GM19099 (cell line): ENCODE results near the gene RFK.

ENCODE experiments used
- POLR2A ChIP-seq: IDR thresholded peaks from 3 replicates; pipeline ENCODE4 v1.6.1; 2011; ENCODE audit warnings: low read depth; ENCODE audit not compliant: insufficient read length; ENCODE audit errors: extremely low read depth

RFK gene

DNA sequence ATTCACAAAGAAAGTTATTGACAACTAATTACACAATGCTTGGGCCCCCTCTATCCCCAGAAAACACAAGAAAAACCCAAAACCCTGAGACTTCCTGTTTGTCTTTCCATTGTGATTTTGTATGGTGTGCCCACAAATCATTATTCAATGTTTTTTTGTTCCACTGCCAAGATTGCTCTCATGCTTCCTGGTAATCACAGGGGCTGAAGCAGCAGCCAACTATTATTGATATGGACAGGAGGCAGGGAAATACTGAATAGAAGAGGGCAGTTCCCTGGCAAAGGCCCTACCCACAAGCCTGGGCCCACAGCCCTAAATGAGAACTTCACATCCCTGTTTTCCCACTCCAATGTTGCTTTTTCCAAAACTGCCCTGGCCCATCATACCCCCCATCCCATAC, 21.5 kb upstream of the RFK start:
- no peak for TF ChIP-seq POLR2A

DNA sequence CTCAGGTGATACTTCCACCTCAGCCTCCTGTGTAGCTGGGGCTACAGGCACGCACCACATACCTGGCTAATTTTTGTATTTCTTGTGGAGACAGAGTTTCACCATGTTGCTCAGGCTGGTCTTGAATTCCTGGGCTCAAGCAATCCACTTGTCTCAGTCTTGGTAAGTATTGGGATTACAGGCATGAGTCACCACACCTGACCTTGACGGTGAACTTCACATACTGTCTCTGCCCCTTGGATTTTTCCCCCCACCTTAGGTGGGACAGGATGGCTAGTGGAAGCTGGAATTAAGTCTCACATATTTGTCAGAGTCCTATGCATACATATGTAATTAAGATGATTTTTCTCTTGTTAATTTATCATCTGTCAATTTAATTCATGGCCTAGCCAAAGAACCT, 20.9 kb upstream of the RFK start:
- TF ChIP-seq POLR2A = no peak

DNA sequence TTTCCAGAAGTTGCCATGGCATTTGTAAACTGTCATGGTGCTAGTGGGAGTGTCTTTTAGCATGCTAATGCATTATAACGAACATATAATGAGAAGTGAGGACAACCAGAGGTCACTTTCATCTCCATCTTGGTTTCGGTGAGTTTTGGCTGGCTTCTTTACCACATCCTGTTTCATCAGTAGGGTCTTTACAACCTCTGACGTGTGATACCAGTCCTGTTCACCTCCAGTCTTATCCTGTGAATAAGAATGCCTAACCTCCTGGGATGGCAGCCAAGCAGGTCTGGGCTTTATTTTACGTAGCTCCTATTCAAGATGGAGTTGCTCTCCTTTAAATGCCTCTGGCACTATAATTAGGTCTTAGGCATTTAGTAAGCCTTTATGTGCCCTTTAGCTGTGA, 20.4 kb upstream of the RFK start:
- TF ChIP-seq POLR2A = no peak

DNA sequence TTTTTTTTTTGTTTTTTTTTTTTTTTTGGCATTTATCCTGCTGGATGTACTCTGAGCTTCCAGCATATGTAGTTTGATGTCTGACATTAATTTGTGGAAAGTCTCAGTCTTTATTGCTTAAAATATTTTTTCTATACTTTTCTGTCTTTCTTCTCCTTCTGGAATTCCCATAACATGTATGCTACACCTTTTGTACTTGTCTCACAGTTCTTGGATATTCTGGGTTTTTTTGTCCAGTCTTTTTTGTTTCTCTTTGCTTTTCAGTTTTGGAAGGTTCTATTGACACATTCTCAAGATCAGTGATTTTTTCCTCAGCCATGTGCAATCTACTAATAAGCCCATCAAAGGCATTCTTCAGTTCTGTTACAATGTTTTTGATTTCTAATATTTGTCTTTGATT, 19.4 kb upstream of the RFK start:
- no peak for TF ChIP-seq POLR2A

DNA sequence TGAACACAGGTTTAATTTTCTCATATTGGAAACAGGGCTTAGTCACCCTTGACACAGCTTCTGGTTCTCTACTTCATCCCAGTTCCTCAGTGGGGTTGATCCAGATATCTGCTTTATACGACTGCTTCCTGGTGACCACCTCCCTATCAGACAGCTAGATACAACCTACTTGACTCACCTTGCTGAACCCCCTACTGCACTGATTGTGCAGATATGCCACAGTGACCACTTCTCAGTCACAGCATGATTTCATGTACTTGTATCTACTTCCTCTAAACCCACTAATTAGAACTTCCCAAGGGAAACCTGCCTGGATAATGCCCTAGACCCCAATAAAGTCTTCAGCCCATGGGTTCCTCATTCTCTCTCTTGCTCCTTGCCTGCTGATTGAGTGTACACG, 18.4 kb upstream of the RFK start:
- no peak for TF ChIP-seq POLR2A

DNA sequence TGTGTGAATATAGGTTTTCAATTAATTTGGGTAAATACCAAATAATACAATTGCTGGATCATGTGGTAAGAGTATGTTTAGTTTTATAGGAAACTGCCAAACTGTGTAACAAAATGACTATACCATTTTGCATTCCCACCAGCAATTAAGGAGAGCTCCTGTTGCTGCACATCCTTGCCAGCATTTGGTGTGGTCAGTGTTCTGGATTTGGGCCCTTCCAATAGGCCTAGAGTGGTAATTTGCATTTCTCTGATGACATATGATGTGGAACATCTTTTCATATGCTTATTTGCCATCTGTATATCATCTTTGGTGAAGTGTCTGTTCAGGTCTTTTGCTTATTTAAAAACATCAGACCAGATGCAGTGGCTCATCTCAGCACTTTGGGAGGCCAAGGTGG, 11.6 kb upstream of the RFK start:
- no peak for TF ChIP-seq POLR2A

DNA sequence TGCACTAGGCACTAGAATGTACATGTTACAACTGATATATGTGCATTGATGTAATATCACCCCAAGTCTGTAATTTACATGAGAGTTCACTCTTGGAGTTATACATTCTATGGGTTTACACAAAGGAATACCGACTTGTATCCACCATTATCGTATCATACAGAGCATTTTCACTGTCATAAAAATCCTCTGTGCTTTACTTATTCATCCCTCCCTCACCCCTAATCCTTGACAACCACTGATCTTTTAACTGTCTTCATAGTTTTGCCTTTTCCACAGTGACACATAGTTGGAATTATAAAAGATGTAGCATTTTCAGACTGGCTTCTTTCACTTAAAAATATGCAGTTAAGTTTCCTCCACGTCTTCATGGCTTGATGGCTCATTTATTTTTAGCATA, 11.1 kb upstream of the RFK start:
- no peak for TF ChIP-seq POLR2A

DNA sequence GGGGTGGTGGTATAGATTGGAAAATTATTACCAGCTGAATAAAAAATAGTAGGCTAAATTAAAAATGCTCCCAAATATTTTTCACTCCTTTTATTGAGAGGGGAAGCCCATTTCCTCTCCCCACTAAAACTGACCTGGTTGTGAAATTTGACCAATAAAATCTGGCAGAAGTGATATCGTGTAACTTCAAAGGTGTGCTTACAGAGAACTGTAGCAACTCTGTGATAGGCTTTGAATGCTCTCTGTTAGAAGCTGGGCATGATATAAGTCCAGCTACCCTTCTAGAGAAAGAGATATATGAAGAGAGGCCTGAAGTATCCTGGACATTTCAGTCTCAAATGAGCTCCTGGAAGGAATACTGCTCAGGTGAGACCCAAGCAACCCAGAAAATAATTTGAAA, 10.2 kb upstream of the RFK start:
- no peak for TF ChIP-seq POLR2A

DNA sequence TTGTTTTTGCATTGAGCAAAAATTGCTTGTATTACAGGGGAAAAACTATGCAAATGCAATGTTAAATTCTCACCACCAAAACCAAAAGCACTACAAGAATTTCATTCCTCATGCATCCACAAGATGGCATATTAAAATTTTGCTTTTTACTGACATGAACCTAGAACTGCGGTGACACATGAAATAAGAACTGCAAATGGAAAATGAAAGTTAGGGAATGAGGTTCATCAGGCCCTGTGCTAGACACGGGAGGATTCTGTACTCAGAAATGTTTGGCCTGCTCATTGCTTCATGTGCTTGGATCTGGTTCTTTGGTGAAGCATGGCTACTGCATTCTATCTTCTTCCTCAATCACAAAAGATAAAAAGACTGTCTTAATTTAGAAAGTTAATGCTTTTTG, 9.1 kb upstream of the RFK start:
- no peak for TF ChIP-seq POLR2A

DNA sequence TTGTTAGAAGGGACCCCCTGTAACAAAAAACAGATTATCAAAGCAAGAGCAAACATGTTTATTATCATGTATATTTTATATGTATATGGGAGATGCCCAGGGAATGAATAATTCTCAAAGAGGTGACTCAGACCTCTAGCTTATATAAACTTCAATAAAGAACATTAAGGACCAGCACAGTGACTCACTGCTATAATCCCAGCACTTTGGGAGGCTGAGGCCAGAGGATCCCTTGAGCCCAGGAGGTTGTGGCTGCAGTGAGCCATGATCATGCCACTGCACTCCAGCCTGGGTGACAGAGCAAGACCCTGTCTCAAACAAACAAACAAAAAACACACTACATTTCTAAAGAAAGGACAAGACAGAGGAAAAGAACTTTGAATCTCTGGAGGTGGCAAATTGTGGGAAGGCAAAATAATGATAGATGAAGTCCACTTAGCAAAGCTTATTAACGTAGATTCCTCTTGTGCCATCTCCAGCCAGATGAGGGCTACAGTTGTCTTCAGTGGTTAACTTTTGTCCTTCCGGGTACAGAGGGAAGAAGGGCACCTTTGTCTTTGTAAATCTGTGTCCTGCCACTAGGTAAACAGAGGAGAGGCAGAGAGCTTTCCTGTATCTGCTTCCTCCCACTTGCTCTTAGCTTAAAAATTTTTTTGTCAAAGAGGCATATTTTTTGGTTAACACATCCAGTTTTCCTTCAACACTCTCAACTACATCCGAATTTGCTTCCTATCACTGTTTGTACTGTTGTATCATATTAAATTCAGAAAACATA, 7.5 kb upstream of the RFK start:
- no peak for TF ChIP-seq POLR2A

DNA sequence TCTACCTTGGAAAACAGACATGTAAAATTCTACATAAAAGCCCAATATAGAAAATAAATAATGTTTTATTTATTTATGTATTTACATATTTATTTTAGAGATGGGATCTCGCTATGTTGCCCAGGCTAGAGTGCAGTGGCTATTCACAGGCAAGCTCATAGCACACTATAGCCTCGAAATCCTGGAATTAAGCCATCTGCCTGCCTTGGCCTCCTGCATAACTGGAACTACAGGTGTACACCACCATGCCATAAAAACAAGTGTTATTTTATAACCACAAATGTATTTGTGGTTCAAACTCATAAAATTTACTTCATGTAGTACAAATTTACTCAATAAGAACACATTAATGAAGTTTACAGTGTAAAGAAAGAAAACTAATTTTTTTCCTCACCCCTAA, 7.0 kb upstream of the RFK start:
- no peak for TF ChIP-seq POLR2A

DNA sequence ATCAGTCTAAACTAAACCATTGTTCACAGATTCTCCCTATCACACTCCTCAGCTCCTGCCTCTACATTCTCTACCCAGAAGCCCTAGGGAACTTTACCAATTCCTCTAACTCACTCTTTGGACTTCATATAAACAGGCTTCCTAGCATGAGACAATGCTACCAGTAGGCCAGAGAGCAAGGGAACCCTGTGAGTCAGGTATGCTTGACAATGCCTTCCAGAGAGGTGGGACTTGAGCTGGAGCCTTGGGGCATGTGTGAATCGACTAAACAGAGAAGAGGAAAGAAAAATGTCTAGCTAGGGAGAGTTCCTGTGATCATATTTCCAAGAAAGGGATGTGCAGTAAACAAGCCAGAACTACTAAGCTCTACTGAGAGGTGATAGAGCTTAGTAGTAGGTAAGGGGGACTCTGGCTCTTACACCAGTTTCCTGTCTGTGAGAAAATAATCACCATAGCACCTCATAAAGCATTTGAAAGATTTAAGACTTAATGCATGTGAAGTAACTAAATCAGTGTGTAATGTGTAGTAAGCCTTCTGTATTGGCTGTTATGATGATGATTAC, 6.4 kb upstream of the RFK start:
- no peak for TF ChIP-seq POLR2A

DNA sequence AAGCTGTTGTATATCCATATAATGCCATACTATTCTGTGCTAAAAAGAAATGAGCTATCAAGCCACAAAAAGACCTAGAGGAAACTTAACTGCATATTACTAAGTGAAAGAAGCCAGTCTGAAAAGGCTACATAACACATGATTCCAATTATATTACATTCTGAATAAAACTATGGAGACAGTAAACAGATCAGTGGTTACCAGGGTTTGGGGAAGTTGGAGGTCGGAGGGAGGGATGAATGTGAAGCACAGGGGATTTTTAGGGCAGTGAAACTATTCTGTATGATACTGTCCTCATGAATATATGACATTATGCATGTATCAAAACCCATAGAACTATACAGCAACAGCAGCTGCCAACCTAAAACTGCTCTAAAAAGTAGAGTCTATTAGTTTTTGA, 5.6 kb upstream of the RFK start:
- no peak for TF ChIP-seq POLR2A

DNA sequence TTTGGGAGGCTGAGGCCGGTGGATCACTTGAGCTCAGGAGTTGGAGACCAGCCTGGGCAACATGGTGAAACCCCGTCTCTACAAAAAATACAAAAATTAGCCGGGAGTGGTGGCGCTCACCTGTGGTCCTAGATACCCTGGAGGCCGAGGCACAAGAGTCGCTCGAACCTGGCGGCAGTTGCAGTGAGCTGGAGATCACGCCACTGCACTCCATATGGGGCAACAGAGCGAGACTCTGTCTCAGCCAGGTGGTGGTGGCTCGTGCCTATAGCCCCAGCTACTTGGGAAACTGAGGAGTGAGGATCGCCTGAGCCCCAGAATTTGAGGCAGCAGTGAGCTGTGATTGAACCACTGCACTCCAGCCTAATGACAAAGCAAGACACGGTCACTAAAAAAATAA, 2.4 kb upstream of the RFK start:
- TF ChIP-seq POLR2A = no peak

DNA sequence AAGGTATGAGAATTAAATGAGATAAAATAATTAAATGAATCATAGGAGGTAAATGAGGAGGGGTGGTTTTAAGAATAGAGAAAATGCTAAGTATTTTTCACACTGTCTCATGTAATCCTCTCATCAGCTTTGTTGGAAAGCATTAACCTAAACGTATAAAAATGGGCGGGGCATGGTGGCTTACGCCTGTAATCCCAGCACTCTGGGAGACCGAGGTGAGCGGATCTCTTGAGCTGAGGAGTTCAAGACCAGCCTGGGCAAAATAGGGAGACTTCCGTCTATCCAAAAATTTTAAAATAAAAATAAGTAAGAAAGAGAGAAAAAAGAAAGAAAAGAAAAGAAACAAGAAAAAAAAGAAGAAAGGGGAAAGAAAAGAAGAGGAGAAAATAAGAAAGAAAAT, 1.9 kb upstream of the RFK start:
- no peak for TF ChIP-seq POLR2A

DNA sequence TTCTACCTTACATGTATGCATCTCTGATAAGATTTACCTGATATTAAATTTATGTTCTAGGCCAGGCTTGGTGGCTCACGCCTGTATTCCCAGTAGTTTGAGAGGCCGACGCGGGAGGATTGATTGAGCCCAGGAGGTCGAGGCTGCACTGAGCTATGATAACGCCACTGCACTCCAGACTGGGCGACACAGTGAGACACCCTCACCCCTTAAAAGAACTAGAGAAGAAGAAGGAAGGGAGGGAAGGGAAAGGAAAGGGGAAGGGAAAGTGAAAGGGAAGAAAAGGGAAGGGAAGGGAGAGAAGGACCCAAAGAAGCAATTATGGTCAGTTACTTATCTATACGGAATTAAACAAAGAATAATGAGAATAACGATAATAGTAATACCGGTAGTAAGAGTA, 1.2 kb upstream of the RFK start:
- no peak for TF ChIP-seq POLR2A

DNA sequence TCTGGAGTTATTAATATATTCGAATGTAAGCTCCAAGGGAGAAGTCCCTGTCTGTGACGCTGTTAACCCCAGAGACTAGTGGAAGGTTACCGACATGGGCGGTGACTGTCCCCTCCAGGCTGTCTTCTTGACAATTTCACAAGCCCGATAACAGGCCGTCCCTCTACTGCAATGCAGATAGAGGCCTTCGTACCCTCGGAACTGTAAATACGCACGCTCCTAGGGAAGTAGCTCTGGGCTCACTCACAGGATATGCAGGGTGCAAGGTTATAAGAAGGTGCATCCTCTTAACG, 680 bp upstream of the RFK start:
- TF ChIP-seq POLR2A = no peak
